ENCODE measurements around the gene LRFN4. TPM values are rescaled to one million over a fixed set of nuclear protein-coding genes. Genes with fewer than 3 reads are reported as not detected.

LRFN4 gene
- total RNA-seq, 1 experiment from 2014 or later, result 66.7 TPM

GRCh38 chr11:66847461-66848232 is 9.2 kb upstream of the LRFN4 start:
- H3K9me3 ChIP-seq (ENCODE audit: control insufficient read depth, low read depth, low read length), result no peaks in the 10 kb centered on the region
- H3K9ac ChIP-seq (ENCODE audit: extremely low read depth, insufficient read length, low read length), result no peak overlapping the region
- no peak overlapping the region for H2BK5ac ChIP-seq (ENCODE audit: insufficient read length, low read length)
- H2BK120ac ChIP-seq (ENCODE audit: low read depth, low read length, poor library complexity, severe bottlenecking), result no peak overlapping the region
- no peak overlapping the region for H3K14ac ChIP-seq (ENCODE audit: insufficient read depth, low read length)
- no peaks in the 10 kb centered on the region for H4K20me1 ChIP-seq (ENCODE audit: control insufficient read depth, insufficient read depth, insufficient read length)
- H3K36me3 Mint-ChIP-seq (ENCODE audit: insufficient read depth in 1 of 3, low read depth in 3 of 3), result peaks cover 9 to 45% (median 35%) of the 10 kb centered on the region in 3 experiments
- H4K91ac ChIP-seq (ENCODE audit: insufficient read length, low read depth, low read length), result no peak overlapping the region
- peaks cover 3% of the 10 kb centered on the region; the same call in 1 of the 2 replicates for H3K27me3 Mint-ChIP-seq (ENCODE audit: low read depth)
- no peak overlapping the region for H3T11ph ChIP-seq (ENCODE audit: low read length)
- H3K56ac ChIP-seq (ENCODE audit: insufficient read length, low read depth, low read length), result no peak overlapping the region
- H3K23ac ChIP-seq (ENCODE audit: insufficient read length, low read depth, low read length), result no peak overlapping the region
- no peak overlapping the region for H3K4ac ChIP-seq (ENCODE audit: low read depth, low read length)
- no peak overlapping the region for H2AK5ac ChIP-seq (ENCODE audit: insufficient read length, low read length)
- no peaks in the 10 kb centered on the region for H3K9me3 Mint-ChIP-seq
- no peak overlapping the region for H3K4me3 Mint-ChIP-seq
- H3K4me1 ChIP-seq (ENCODE audit: insufficient read depth, low read length), result no peaks in the 10 kb centered on the region
- no peak overlapping the region for H4K8ac ChIP-seq (replicated peaks; ENCODE audit: insufficient read length, low read depth, low read length)
- peaks cover 12 to 16% of the 10 kb centered on the region in 2 experiments for H3K4me1 Mint-ChIP-seq
- no peaks in the 10 kb centered on the region for H3K23me2 ChIP-seq (ENCODE audit: insufficient read length, low read depth, low read length, poor library complexity, severe bottlenecking)
- H2BK15ac ChIP-seq (ENCODE audit: low read depth, low read length), result no peak overlapping the region
- peaks cover 8% of the 10 kb centered on the region; the same call in 1 of the 2 replicates for H3K79me2 ChIP-seq (ENCODE audit: insufficient read depth, low read length)
- no peak overlapping the region for H3K18ac ChIP-seq (ENCODE audit: insufficient read length, low read depth, low read length)
- H4K5ac ChIP-seq (ENCODE audit: insufficient read length, low read depth, low read length), result no peak overlapping the region
- DNase-seq, result no peak
- no peak overlapping the region for H2BK20ac ChIP-seq (ENCODE audit: low read depth, low read length, poor library complexity, severe bottlenecking)
- no peak overlapping the region for H3K27ac ChIP-seq (ENCODE audit: insufficient read length, low read depth, low read length)
- TF ChIP-seq CTCF (conservative IDR thresholded peaks at IDR 0.05), result no peak
- H2AFZ ChIP-seq (ENCODE audit: low read length), result no peak overlapping the region
- H2BK12ac ChIP-seq (ENCODE audit: insufficient read length, low read depth, low read length), result no peak overlapping the region
- H3K79me1 ChIP-seq (ENCODE audit: insufficient read depth, low read depth, low read length, poor library complexity, severe bottlenecking), result peaks cover 7% of the 10 kb centered on the region
- H3K4me2 ChIP-seq (ENCODE audit: insufficient read depth, insufficient read length, low read length), result no peak overlapping the region
- H3K27me3 ChIP-seq (ENCODE audit: insufficient read depth, low read length), result no peaks in the 10 kb centered on the region
- no CpG with 5 or more reads among the region's 14 CpGs for WGBS (ENCODE audit: extremely low coverage, insufficient read length, low lambda C conversion rate)
- H3K27ac Mint-ChIP-seq, result no peak overlapping the region

Data from H9 (cell line).